ENCODE results near the gene C9orf85. TPM values are rescaled to one million over a fixed set of nuclear protein-coding genes. Genes with fewer than 3 reads are reported as not detected.

C9orf85 gene
- total and polyA plus RNA-seq, 2 of the 4 experiments (the other 2 are of a cell fraction) = 4.3 to 8.4 TPM

DNA sequence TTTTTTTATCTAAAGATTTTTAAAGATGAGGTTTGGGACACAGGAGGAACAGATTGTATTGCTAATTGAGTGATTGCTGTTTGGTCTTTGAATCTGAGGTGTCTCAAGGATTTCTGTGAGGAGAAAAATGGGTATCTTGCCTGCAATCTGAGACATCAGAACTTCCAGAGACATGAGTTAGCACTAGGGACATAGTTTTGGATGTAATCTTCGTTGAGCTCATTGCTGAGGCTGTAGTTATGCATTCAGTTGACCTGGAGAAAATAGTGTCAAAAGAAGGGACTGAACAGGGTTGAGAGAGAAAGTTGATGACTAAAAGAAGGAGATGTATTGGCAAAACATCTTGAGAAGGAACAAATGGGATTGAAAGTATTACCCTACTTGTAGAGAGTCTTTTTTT, 24.6 kb downstream of the C9orf85 start:
- H2BK120ac ChIP-seq (ENCODE audit: low read depth, low read length) = no peak overlapping the region
- no peak overlapping the region for H3K4ac ChIP-seq (ENCODE audit: low read depth, low read length)
- H3K36me3 ChIP-seq (ENCODE audit: control insufficient read depth, insufficient read depth, low read length) = no peaks in the 10 kb centered on the region
- H3K18ac ChIP-seq (ENCODE audit: low read depth, low read length) = no peak overlapping the region
- TF ChIP-seq, protein P1, sequence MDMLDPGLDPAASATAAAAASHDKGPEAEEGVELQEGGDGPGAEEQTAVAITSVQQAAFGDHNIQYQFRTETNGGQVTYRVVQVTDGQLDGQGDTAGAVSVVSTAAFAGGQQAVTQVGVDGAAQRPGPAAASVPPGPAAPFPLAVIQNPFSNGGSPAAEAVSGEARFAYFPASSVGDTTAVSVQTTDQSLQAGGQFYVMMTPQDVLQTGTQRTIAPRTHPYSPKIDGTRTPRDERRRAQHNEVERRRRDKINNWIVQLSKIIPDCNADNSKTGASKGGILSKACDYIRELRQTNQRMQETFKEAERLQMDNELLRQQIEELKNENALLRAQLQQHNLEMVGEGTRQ (IDR thresholded peaks at IDR 0.05; ENCODE audit: low read depth, low read length) = no peak
- no peak for TF ChIP-seq FOS (IDR thresholded peaks at IDR 0.05; ENCODE audit: low read depth, low read length)
- no peak for TF ChIP-seq SMC3 (IDR thresholded peaks at IDR 0.05; ENCODE audit: low read depth, low read length)
- no peak for TF ChIP-seq MXI1 (IDR thresholded peaks at IDR 0.05; ENCODE audit: borderline replicate concordance, low read depth, low read length)
- TF ChIP-seq BHLHE40 (IDR thresholded peaks at IDR 0.05; ENCODE audit: low read depth, low read length) = no peak
- no peak for TF ChIP-seq RAD21 (IDR thresholded peaks at IDR 0.05; ENCODE audit: low read length)
- no peak for TF ChIP-seq CHD1 (IDR thresholded peaks at IDR 0.05; ENCODE audit: low read depth, low read length)
- no peak for TF ChIP-seq MAZ (IDR thresholded peaks at IDR 0.05; ENCODE audit: borderline replicate concordance, low read depth, low read length)
- no peak for TF ChIP-seq NFE2L2 (IDR thresholded peaks at IDR 0.05; ENCODE audit: low read depth, low read length)
- TF ChIP-seq RFX5 (IDR thresholded peaks at IDR 0.05; ENCODE audit: low read depth, low read length) = no peak
- no peak for TF ChIP-seq ELK1 (IDR thresholded peaks at IDR 0.05; ENCODE audit: borderline replicate concordance, low read depth, low read length)
- TF ChIP-seq MAFK (IDR thresholded peaks at IDR 0.05; ENCODE audit: low read depth, low read length) = no peak
- no peak for TF ChIP-seq RCOR1 (IDR thresholded peaks at IDR 0.05; ENCODE audit: insufficient replicate concordance, low read length)
- TF ChIP-seq CTCF (conservative IDR thresholded peaks at IDR 0.05; ENCODE audit: low read depth, low read length) = no peak
- TF ChIP-seq POLR2A (IDR thresholded peaks at IDR 0.05; ENCODE audit: low read depth, low read length) = no peak
- TF ChIP-seq CEBPB (IDR thresholded peaks at IDR 0.05; ENCODE audit: low read depth, low read length) = no peak
- H3K56ac ChIP-seq (ENCODE audit: extremely low read depth, insufficient read depth, low read length) = no peak overlapping the region
- no peak overlapping the region for H2AK9ac ChIP-seq (replicated peaks; ENCODE audit: low read depth, low read length, poor library complexity)
- CTCF ChIA-PET = interaction anchor here (0.7 to 1.0 kb wide), 2 partner anchors 10 to 1682 kb away, joined by 3 to 5 read pairs; no protein-coding TSS in a partner anchor
- H3K9me1 ChIP-seq (ENCODE audit: insufficient read depth, low read length) = no peaks in the 10 kb centered on the region
- H3K9ac ChIP-seq (ENCODE audit: low read depth, low read length) = no peak overlapping the region
- H3K27me3 ChIP-seq (ENCODE audit: control insufficient read depth, insufficient read depth, low read length) = no peaks in the 10 kb centered on the region
- H3K9me3 ChIP-seq (ENCODE audit: control insufficient read depth, insufficient read depth, low read length) = no peaks in the 10 kb centered on the region
- DNase-seq (peak; percentile 25), ATAC-seq (ENCODE audit: low read depth) (no peak)
- no peak overlapping the region; a peak in 1 of 4 replicates for H4K8ac ChIP-seq (ENCODE audit: low read depth in 2 of 2, low read length in 2 of 2)
- no peak overlapping the region for H2AK5ac ChIP-seq (ENCODE audit: low read depth, low read length)
- BruUV-seq (replicated peaks) = no TSS peak
- H2BK15ac ChIP-seq (ENCODE audit: low read depth, low read length) = no peak overlapping the region
- H3K79me1 ChIP-seq (ENCODE audit: low read depth in 1 of 2, low read length in 2 of 2) = peaks cover 13 to 14% of the 10 kb centered on the region in 2 experiments
- H3K27ac ChIP-seq (ENCODE audit: insufficient read depth, low read length) = no peak overlapping the region
- H3K14ac ChIP-seq (replicated peaks; ENCODE audit: low read depth, low read length) = no peak overlapping the region
- H3K4me2 ChIP-seq (ENCODE audit: low read depth, low read length) = no peak overlapping the region
- intact Hi-C loops (cut with micrococcal nuclease) = loop anchor here (5.0 kb wide), 1 partner anchor 34 kb away; no protein-coding TSS in a partner anchor
- no peak overlapping the region for H2BK5ac ChIP-seq (ENCODE audit: low read depth, low read length, poor library complexity, severe bottlenecking)
- no peak overlapping the region for H3K23ac ChIP-seq (ENCODE audit: low read depth, low read length)
- 63% methylated on average over 1 of the region's 1 CpG; no CpG with 5 or more reads in 1 of the 2 experiments for WGBS, 2 experiments (ENCODE audit: extremely low coverage in 2 of 2, insufficient read length in 1 of 2)
- no peak overlapping the region for H2BK20ac ChIP-seq (ENCODE audit: low read depth, low read length)
- peaks cover under 1% of the 10 kb centered on the region; the same call in 1 of the 2 replicates for H3K4me1 ChIP-seq (ENCODE audit: control insufficient read depth, insufficient read depth, low read length)
- POLR2A ChIA-PET (ENCODE audit: unreplicated experiment) = no interaction called here
- H4K20me1 ChIP-seq (ENCODE audit: insufficient read depth, low read length) = no peaks in the 10 kb centered on the region
- dilution Hi-C loops (cut with HindIII; ENCODE audit: low sequenced_read_pairs, unreplicated experiment) = no loop called here
- no peak overlapping the region for H4K5ac ChIP-seq (ENCODE audit: low read depth, low read length)
- no peak overlapping the region for H2AFZ ChIP-seq (replicated peaks; ENCODE audit: low read length, poor library complexity)
- in situ Hi-C loops (cut with MboI; ENCODE audit: low sequenced_read_pairs) = no loop called here
- no peak overlapping the region for H4K91ac ChIP-seq (ENCODE audit: insufficient read depth, low read depth, low read length)
- H3K4me3 ChIP-seq (ENCODE audit: insufficient read depth, low read depth, low read length) = no peak overlapping the region
